CD14-positive monocyte (primary cell): Measurements from ENCODE around the gene KIR2DL4. TPM values are rescaled to one million over a fixed set of nuclear protein-coding genes. Genes with fewer than 3 reads are reported as not detected.

ENCODE experiments used
- DNase-seq, 3 donors: peaks; one replicate each; pipeline ENCODE4 v3.0.0-alpha.2; 2011 to 2022
- H2AFZ ChIP-seq: 2 replicates; pipeline ENCODE4 v1.6.0; 2012; ENCODE audit warnings: mild to moderate bottlenecking, low read depth, low read length, inconsistent platforms; ENCODE audit not compliant: insufficient read depth, poor library complexity, severe bottlenecking
- H3K27ac ChIP-seq, 2 donors: 1 replicate in 1 of 2; 2 replicates in 1 of 2; pipeline ENCODE4 v1.5.1; 2012 to 2013; ENCODE audit warnings: low read length in 2 of 2, control low read depth in 1 of 2, inconsistent platforms in 1 of 2, low read depth in 1 of 2, mild to moderate bottlenecking in 1 of 2
- H3K27me3 ChIP-seq, 2 donors: one replicate each; pipeline versions ENCODE4 v1.6.0 to v1.6.1; 2011 to 2013; ENCODE audit warnings: low read length in 2 of 2; ENCODE audit not compliant: control insufficient read depth in 2 of 2, insufficient read depth in 2 of 2
- H3K36me3 ChIP-seq, 2 donors: replicated peaks in 1 of 2; 1 replicate in 1 of 2; 2 replicates in 1 of 2; pipeline versions ENCODE4 v1.5.1 to v1.6.1; 2012 to 2013; ENCODE audit warnings: low read length in 2 of 2, control low read depth in 1 of 2, inconsistent platforms in 1 of 2, mild to moderate bottlenecking in 1 of 2; ENCODE audit not compliant: insufficient read depth in 2 of 2, control insufficient read depth in 1 of 2
- H3K4me1 ChIP-seq, 2 donors: 1 replicate in 1 of 2; 2 replicates in 1 of 2; pipeline versions ENCODE4 v1.5.1 to v1.6.1; 2012 to 2013; ENCODE audit warnings: low read length in 2 of 2, control low read depth in 1 of 2, inconsistent platforms in 1 of 2, mild to moderate bottlenecking in 1 of 2, moderate library complexity in 1 of 2; ENCODE audit not compliant: insufficient read depth in 2 of 2, control insufficient read depth in 1 of 2
- H3K4me2 ChIP-seq: replicated peaks from 2 replicates; pipeline ENCODE3; 2012; ENCODE audit warnings: low read length, moderate library complexity, mild to moderate bottlenecking; ENCODE audit not compliant: poor library complexity, severe bottlenecking; ENCODE audit errors: extremely low read depth
- H3K4me3 ChIP-seq, 3 experiments: fragments of 200-600 bp in 1 of 3; sonication (generic) in 1 of 3; replicated peaks in 1 of 3; 1 replicate in 2 of 3; 2 replicates in 1 of 3; pipeline ENCODE4 v1.5.1; 2011 to 2013; ENCODE audit warnings: low read length in 3 of 3, mild to moderate bottlenecking in 3 of 3, control low read depth in 2 of 3, low read depth in 2 of 3, inconsistent platforms in 1 of 3, moderate library complexity in 1 of 3
- H3K79me2 ChIP-seq: 2 replicates; pipeline ENCODE4 v1.6.0; 2012; ENCODE audit warnings: mild to moderate bottlenecking, control low read depth, inconsistent platforms, low read length, moderate library complexity; ENCODE audit not compliant: insufficient read depth
- H3K9ac ChIP-seq: 2 replicates; pipeline ENCODE4 v1.6.0; 2017; ENCODE audit warnings: low read length, mild to moderate bottlenecking; ENCODE audit not compliant: insufficient read depth, poor library complexity, severe bottlenecking
- H3K9me3 ChIP-seq, 2 donors: replicated peaks in 1 of 2; 1 replicate in 1 of 2; 2 replicates in 1 of 2; pipeline versions ENCODE4 v1.5.1 to v1.6.1; 2012 to 2013; ENCODE audit warnings: low read length in 2 of 2, control low read depth in 1 of 2; ENCODE audit not compliant: control insufficient read depth in 1 of 2, insufficient read depth in 1 of 2
- H4K20me1 ChIP-seq: 2 replicates; pipeline ENCODE4 v1.6.0; 2012; ENCODE audit warnings: mild to moderate bottlenecking, low read length, control low read depth, moderate library complexity; ENCODE audit not compliant: insufficient read depth
- H3K27ac Mint-ChIP-seq, 7 donors: one replicate each; pipeline ENCODE4 v1.8.0; 2020; ENCODE audit warnings: mild to moderate bottlenecking in 7 of 7, mixed read lengths in 7 of 7, moderate library complexity in 6 of 7, inconsistent platforms in 2 of 7
- H3K27me3 Mint-ChIP-seq, 3 donors: one replicate each; pipeline ENCODE4 v1.8.0; 2021 to 2022; ENCODE audit warnings: low read depth in 3 of 3, mild to moderate bottlenecking in 3 of 3, mixed read lengths in 3 of 3, moderate library complexity in 3 of 3, inconsistent platforms in 1 of 3
- H3K36me3 Mint-ChIP-seq, 2 donors: one replicate each; pipeline ENCODE4 v1.8.0; 2020; ENCODE audit warnings: mixed read lengths in 2 of 2, inconsistent platforms in 1 of 2, mild to moderate bottlenecking in 1 of 2
- H3K4me1 Mint-ChIP-seq: one replicate; pipeline ENCODE4 v1.8.0; 2020; ENCODE audit warnings: mild to moderate bottlenecking, mixed read lengths
- H3K4me3 Mint-ChIP-seq, 2 donors: one replicate each; pipeline ENCODE4 v1.8.0; 2020; ENCODE audit warnings: mild to moderate bottlenecking in 2 of 2, mixed read lengths in 2 of 2, moderate library complexity in 1 of 2
- H3K9me3 Mint-ChIP-seq, 7 donors: one replicate each; pipeline ENCODE4 v1.8.0; 2020 to 2022; ENCODE audit warnings: mixed read lengths in 7 of 7, mild to moderate bottlenecking in 6 of 7, moderate library complexity in 6 of 7, inconsistent platforms in 2 of 7
- CTCF ChIP-seq: fragments of 200-600 bp; IDR thresholded peaks from one replicate; pipeline ENCODE4 v1.8.0; 2022; ENCODE audit warnings: antibody characterized with exemption, mild to moderate bottlenecking
- WGBS: methylation state at CpG from one replicate; pipeline ENCODE4 v1.1.5; 2013; ENCODE audit warnings: missing lambda C conversion rate; ENCODE audit not compliant: insufficient coverage; 5-methylcytosine and 5-hydroxymethylcytosine counted together
- intact Hi-C, 2 donors: fragments of 100-400 bp; cut with micrococcal nuclease; formaldehyde crosslinking; loops; one replicate each; pipeline versions ENCODE4 v1.15.0 to v1.15.1; 2023
- polyA plus RNA-seq, 3 donors: library from polyadenylated mRNA; depleted of rRNA in 1 of 3; unstranded in 2 of 3; stranded (reverse) in 1 of 3; fragments of 300-500 nt in 2 of 3; fragments of >200 nt in 1 of 3; fragmentation: Illumina TruSeq in 2 of 3; gene quantifications; 1 replicate in 2 of 3; 2 replicates in 1 of 3; pipeline ENCODE4 v1.2.3, GENCODE V29; 2012 to 2021

The KIR2DL4 gene
- polyA plus RNA-seq, 3 donors: 0.12 to 0.17 (median 0.14) TPM

- Histone ChIP-seq H2AFZ (no peak overlapping the region), H3K79me2 (no peaks in the 10 kb centered on the region), H4K20me1 (no peaks in the 10 kb centered on the region), H3K36me3 (no peaks in the 10 kb centered on the region), H3K4me1 (peaks cover 19 to 23% of the 10 kb centered on the region in 2 donors), H3K4me3 (peak overlapping the region in 1 of 3 experiments; percentile 22), H3K27ac (peak overlapping the region in 1 of 2 donors; percentile 83), H3K9me3 (no peaks in the 10 kb centered on the region), H3K4me2 (peak overlapping the region; percentile 44), H3K9ac (no peak overlapping the region), H3K27me3 (no peaks in the 10 kb centered on the region)
- Mint-ChIP-seq H3K27ac (peak overlapping the region in 6 of 7 donors; percentile 91 to 95 (median 92)), H3K36me3 (peaks cover 0 to 1% of the 10 kb centered on the region in 2 donors), H3K27me3 (peaks cover 0 to 4% (median 4%) of the 10 kb centered on the region in 3 donors), H3K4me3 (peak overlapping the region in 1 of 2 donors; percentile 50), H3K9me3 (peaks cover 0 to 3% (median 0%) of the 10 kb centered on the region in 7 donors), H3K4me1 (peaks cover 11% of the 10 kb centered on the region)
- WGBS: 0% methylated on average over 1 of the region's 1 CpG
- DNase-seq: peak; percentile 71 to 88 (median 86)
- intact Hi-C loops: loop anchor here in 1 of 2 donors (10.0 kb wide), 1 partner anchor 79 kb away; the partner anchor contains the start of gene FCAR
- no peak for TF ChIP-seq CTCF
These were observed 7.7 kb upstream of the KIR2DL4 start for GRCh38 chr19:54795758-54796157.

- no peaks in the 10 kb centered on the region for H4K20me1 ChIP-seq
- Mint-ChIP-seq H3K4me3 (no peak overlapping the region), H3K27ac (no peak overlapping the region), H3K27me3 (peaks cover 14 to 22% (median 20%) of the 10 kb centered on the region in 3 donors), H3K4me1 (peaks cover 3% of the 10 kb centered on the region), H3K36me3 (no peaks in the 10 kb centered on the region), H3K9me3 (peaks cover 0 to 5% (median 2%) of the 10 kb centered on the region in 7 donors)
- no peak overlapping the region for H3K9ac ChIP-seq
- H3K4me3 ChIP-seq: no peak overlapping the region
- H3K4me1 ChIP-seq: no peaks in the 10 kb centered on the region
- WGBS: 100% methylated on average over 1 of the region's 5 CpGs
- no peak overlapping the region for H3K27ac ChIP-seq
- H3K27me3 ChIP-seq: no peaks in the 10 kb centered on the region
- H3K4me2 ChIP-seq: no peak overlapping the region
- DNase-seq: no peak
- H2AFZ ChIP-seq: no peak overlapping the region
- H3K36me3 ChIP-seq: no peaks in the 10 kb centered on the region
- H3K79me2 ChIP-seq: no peaks in the 10 kb centered on the region
- intact Hi-C loops: no loop called here
- TF ChIP-seq CTCF: no peak
- H3K9me3 ChIP-seq: no peaks in the 10 kb centered on the region
These were observed 691 bp downstream of the KIR2DL4 start for GRCh38 chr19:54804101-54804500.
